Smooth muscle cell of the pulmonary artery (primary cell): ENCODE measurements around the gene PAXX. TPM values are rescaled to one million over a fixed set of nuclear protein-coding genes. Genes with fewer than 3 reads are reported as not detected.

Experiments used
- total RNA-seq: library from RNA; depleted of rRNA; stranded (reverse); fragments of >200 nt; gene quantifications from 2 replicates; pipeline ENCODE4 v1.2.3, GENCODE V29; 2014

PAXX gene, protein sequence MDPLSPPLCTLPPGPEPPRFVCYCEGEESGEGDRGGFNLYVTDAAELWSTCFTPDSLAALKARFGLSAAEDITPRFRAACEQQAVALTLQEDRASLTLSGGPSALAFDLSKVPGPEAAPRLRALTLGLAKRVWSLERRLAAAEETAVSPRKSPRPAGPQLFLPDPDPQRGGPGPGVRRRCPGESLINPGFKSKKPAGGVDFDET
- total RNA-seq = 8.0 and 11.2 TPM in 2 replicates

GRCh38 chr9:136991993-136992818 lies at the start of gene PAXX:
Gene PAXX (plus strand): TSS chr9:136992422. CDS start chr9:136992444, 22 bp downstream.

DNA sequence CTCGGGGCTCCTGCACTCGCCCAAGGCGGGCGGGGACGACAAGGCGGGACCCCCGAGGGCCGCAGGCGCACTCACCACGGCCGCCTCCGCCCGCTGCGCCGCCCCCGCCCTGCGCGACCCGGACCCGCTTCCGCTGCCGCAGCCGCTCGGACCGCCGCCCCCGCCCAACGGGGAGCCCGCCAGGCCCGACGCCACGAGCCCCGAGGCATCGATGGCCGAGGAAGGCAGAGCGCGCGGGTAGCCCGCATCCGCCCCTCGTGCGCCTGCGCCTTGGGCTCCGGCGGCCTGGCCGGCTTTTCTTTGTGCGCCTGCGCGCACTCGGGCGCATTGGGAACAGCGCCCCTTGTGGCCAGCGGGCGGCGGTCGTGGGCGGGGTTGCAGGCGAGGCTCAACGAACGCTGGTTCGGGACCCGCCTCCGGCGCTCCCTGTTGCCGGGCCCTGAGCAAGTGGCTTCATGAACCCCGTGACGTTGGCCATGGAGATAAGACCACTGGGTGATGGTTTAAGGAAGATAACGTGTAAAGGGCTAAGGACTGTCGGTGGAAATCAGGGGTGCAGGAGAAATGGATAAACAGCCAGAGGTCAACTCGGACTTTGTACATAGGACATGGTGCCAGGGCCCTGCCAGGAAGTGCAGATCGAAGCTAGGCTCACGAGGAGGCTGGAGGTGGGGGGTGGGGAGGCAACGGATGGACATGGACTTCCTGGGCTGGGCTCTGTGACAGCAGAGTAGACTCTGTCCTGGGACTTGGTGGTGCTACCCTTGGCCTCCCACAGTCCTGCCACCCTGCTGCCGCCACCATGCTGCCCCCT lies 47.5 kb upstream of the PAXX start, which contains the start of the genes C8G and FBXW5:
C8G (plus strand) TSS at position 725 of the 814 bp plus-strand sequence; CDS start at position 803, 78 bp downstream.
FBXW5 (minus strand) TSS at position 220 of the 814 bp plus-strand sequence. CDS start 655 bp downstream, outside the sequence.

GRCh38 chr9:136951541-136952320 lies 40.5 kb upstream of the PAXX start, which contains the start of gene LCN12:
Gene LCN12 (plus strand): TSS chr9:136952273. CDS start chr9:136952328, 55 bp downstream.

DNA sequence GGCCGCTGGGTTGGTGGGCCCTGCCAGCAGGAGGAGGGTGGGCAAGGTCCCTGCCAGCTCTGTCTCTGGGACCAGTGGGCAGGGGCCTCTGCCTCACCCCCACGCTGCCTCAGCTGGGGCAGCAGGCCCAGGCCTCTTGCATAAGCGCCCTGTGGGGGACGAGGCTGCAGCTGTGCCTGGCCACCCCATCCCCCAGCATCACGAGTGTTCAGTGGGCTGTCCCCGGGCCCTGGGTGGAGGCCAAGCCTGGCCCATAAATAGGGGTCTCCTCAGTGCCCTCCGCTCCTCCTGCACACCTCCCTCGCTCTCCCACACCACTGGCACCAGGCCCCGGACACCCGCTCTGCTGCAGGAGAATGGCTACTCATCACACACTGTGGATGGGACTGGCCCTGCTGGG lies 15.0 kb upstream of the PAXX start, which contains the start of gene PTGDS:
PTGDS (plus strand) TSS at position 282 of the 400 bp plus-strand sequence; CDS start at position 357, 75 bp downstream.

DNA sequence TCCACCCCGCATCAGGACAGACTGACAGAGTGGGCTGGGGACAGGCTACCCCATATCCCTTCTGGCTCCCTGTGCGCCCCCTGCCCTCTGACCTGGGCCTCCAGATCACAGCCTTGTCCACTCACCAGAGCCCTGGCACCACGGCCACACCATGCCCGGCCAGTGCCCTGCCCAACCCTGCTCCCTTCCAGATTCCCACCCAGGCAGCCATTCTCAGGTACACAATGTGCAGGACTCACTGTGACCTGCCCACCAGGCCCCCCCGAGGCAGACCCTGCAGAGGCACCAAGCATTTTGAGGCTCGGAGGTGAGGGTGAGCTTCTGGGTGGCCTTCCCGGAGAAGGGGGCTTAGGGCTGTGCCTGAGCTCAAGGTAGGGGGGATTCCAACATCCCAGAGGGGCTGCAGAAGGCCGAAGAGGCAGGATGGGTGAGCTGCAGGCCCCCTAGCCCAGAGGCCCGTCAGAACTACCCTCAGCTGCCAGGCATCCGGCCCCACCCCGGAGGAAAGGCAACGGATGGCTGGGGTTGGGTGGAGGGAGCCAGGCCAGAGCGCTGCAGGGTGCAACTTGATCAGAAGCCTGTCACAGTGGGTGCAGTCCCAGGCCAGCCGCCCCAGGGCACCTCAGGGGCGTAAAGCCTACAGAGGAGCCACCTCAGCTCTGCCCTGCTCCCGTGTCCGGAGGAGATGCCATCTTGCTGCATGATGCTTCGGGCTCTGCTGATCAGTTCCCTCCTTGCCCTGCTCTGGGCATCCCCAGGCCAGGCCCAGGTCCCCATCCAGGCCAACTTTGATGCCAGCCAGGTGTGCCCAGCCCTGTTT lies 9.8 kb upstream of the PAXX start, which contains the start of gene LCNL1:
LCNL1 (plus strand) TSS at position 762 of the 820 bp plus-strand sequence. CDS start 594 bp downstream, outside the sequence.

DNA sequence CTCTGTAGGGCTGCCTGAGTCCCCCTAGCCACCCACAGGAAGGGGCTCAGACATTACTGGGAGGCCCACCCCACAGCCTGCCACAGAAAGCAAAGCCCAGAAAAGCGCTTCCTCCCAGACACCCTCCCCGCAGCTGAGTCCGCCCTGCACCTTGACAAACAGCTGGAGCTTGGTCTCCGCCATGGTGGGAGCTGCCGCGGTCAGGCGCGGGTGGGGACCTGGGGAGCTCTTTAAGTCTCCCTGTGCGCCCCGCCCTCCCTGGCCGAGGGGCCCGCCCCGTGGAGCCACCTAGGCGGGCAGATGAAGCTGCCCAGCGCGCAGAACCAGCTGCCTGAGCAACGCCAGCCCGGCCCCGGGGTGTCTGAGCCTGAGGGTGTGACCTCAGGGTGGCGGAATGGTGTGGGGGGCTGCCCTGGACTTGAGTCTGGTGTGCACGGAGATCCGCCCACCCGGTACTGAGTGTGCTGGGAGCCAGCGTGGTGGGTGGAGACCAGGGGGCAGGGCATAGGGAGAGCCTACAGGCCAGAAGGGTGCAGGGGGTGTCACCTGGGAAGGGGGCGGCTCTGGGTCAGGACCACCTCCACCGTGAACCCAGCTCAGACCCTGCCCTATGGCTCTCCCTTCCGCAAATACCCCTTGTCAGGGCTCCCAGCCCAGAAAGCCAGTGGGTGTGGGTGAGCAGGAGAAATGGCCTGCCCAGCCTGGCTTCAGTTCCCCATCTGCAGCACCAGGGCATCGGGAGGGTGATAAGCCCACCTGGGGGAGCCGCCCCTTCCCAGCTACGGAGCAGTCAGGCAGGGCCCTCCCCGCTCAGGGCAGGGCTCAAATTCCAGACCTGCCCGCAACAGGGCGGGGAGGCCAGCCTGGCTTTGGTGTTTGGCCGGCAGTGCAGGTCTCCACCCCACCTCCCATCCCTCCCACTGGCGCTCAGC lies 4.4 kb downstream of the PAXX start, which contains the start of gene CLIC3:
CLIC3 (minus strand) TSS at position 208 of the 932 bp plus-strand sequence; CDS start at position 183, 25 bp downstream.

DNA sequence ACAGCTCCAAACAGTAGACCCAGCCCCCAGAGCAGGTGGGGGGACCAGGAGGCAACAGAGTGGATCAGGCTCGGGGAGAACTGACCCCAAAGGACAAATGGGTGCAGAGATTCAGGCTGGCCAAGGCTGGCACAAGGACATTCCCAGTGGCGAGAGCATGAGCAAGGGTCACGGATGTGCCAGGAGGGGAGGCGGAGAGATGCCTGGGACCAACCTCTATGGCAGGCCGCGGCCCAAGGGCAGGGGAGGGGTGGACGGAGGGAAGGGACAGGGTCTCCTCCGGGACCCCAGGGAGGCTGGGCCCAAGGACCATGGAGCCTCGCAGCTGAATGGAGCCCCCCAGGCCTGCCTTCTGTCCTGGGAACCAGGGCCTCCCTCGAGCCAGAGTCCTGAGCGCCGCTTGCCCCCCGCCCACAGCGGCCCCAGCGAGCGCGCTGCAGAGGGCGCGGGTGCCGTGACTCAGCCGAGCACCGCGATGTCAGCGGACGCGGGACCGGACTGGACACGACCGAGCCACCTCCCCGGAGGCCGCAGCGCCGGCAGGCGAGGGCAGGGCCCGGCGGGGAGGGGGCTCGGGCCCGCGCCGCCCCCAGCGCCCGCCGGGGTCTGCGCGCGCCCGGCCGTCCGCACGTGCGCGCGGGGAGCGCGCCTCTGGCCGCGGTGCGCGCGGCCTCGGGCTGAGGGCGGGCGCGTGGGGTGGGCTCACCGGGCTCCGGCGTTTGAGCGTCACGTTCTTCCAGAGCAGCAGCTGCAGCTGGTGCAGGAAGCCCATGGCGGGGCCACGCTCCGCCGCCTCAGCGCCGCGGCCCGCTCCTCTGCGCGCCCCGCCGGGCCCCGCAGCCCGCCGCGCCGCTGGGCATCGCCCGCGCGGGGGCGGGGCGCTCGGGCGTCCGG lies 35.4 kb downstream of the PAXX start, which contains the start of gene ABCA2:
ABCA2 (minus strand) TSS at position 869 of the 894 bp plus-strand sequence; CDS start at position 772, 97 bp downstream.

DNA sequence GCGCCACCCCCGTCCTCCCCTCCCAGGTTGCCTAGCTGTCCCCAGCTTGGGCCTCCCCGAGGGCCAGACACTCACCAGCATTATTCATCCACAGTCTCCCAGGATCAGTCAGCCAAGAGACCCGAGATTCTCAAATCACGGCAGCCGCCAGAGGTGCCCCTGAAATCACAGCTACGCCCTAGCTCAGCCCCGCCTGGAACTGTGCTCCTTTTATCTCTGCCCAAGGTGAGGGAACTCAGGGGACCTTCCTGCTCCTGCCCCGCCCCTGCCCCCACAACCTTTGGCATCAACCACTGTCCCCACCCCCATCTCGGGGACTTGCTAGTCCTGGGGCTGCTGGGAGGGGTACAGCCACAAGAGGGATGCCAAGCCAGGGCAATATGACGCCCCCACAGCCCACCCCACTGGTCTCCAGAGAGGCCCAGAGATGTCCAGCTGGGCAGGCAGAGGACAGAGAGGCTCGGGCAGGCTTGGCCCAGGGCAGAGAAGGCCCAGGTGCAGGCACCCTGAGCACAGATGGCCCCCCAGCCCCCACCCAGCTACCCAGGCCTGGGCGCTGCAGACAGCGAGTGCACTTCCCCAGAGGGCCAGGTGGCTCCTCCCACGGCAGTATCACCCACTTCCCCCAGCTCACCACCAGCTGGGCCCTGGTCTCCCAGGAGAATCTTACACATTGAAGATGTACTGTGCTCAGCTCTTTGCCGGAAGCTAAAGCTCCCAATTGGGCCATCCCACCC lies 39.9 kb downstream of the PAXX start, which contains the start of gene FUT7:
FUT7 (minus strand) TSS at position 185 of the 737 bp plus-strand sequence; CDS start at position 88, 97 bp downstream.

Other genes with a start within 250 kb of the PAXX start
- 0.33 TPM in 1 of 2 replicates, not detected in the other for gene LCN10, start 249.5 kb upstream of the PAXX start, total RNA-seq
- gene LCN6, start 243.9 kb upstream of the PAXX start, total RNA-seq = not detected in 2 replicates
- not detected in 2 replicates for gene LCN8, start 234.2 kb upstream of the PAXX start, total RNA-seq
- gene LCN15, start 227.9 kb upstream of the PAXX start, total RNA-seq = not detected in 2 replicates
- gene TMEM141, start 201.1 kb upstream of the PAXX start, total RNA-seq = 38.7 and 42.2 TPM in 2 replicates
- gene CCDC183, start 196.1 kb upstream of the PAXX start, total RNA-seq = 0.52 and 0.89 TPM in 2 replicates
- gene RABL6, start 184.5 kb upstream of the PAXX start, total RNA-seq = 49.9 and 65.1 TPM in 2 replicates
- gene AJM1, start 149.9 kb upstream of the PAXX start, total RNA-seq = 3.6 and 4.0 TPM in 2 replicates
- gene PHPT1, start 143.0 kb upstream of the PAXX start, total RNA-seq = 138 and 150 TPM in 2 replicates
- gene MAMDC4, start 140.1 kb upstream of the PAXX start, total RNA-seq = 4.6 and 6.5 TPM in 2 replicates
- gene EDF1, start 126.1 kb upstream of the PAXX start, total RNA-seq = 170 and 198 TPM in 2 replicates
- gene TRAF2, start 105.9 kb upstream of the PAXX start, total RNA-seq = 14.4 and 18.5 TPM in 2 replicates
- gene FBXW5, start 47.7 kb upstream of the PAXX start, total RNA-seq = 164 and 216 TPM in 2 replicates
- 0.72 and 0.79 TPM in 2 replicates for gene C8G, start 47.2 kb upstream of the PAXX start, total RNA-seq
- 0.20 TPM in 1 of 2 replicates, not detected in the other for gene LCN12, start 40.1 kb upstream of the PAXX start, total RNA-seq
- gene PTGDS, start 14.9 kb upstream of the PAXX start, total RNA-seq = 11.1 and 66.1 TPM in 2 replicates
- 0.50 and 1.1 TPM in 2 replicates for gene LCNL1, start 9.4 kb upstream of the PAXX start, total RNA-seq
- gene CLIC3, start 4.1 kb downstream of the PAXX start, total RNA-seq = 2.0 and 2.9 TPM in 2 replicates
- gene ABCA2, start 35.8 kb downstream of the PAXX start, total RNA-seq = 81.1 and 129 TPM in 2 replicates
- gene FUT7, start 39.7 kb downstream of the PAXX start, total RNA-seq = not detected in 2 replicates
- gene NPDC1, start 53.8 kb downstream of the PAXX start, total RNA-seq = 21.6 and 66.1 TPM in 2 replicates
- not detected in 2 replicates for gene ENTPD2, start 61.6 kb downstream of the PAXX start, total RNA-seq
- 2.7 and 3.7 TPM in 2 replicates for gene SAPCD2, start 78.1 kb downstream of the PAXX start, total RNA-seq
- 20.3 and 38.3 TPM in 2 replicates for gene UAP1L1, start 85.1 kb downstream of the PAXX start, total RNA-seq
- 153 and 203 TPM in 2 replicates for gene MAN1B1, start 94.6 kb downstream of the PAXX start, total RNA-seq
- gene DPP7, start 122.3 kb downstream of the PAXX start, total RNA-seq = 82.9 and 145 TPM in 2 replicates
- gene GRIN1, start 146.7 kb downstream of the PAXX start, total RNA-seq = 0.10 TPM in 1 of 2 replicates, not detected in the other
- gene LRRC26, start 177.6 kb downstream of the PAXX start, total RNA-seq = not detected in 2 replicates
- gene TMEM210, start 179.6 kb downstream of the PAXX start, total RNA-seq = not detected in 2 replicates
- gene ANAPC2, start 196.1 kb downstream of the PAXX start, total RNA-seq = 24.6 and 33.7 TPM in 2 replicates
- gene SSNA1, start 196.3 kb downstream of the PAXX start, total RNA-seq = 42.6 and 53.3 TPM in 2 replicates
- 6.1 and 9.5 TPM in 2 replicates for gene TPRN, start 208.3 kb downstream of the PAXX start, total RNA-seq
- 36.8 and 39.2 TPM in 2 replicates for gene TMEM203, start 213.2 kb downstream of the PAXX start, total RNA-seq
- gene NDOR1, start 213.3 kb downstream of the PAXX start, total RNA-seq = 4.5 and 6.3 TPM in 2 replicates
- 1.2 and 2.8 TPM in 2 replicates for gene RNF208, start 229.8 kb downstream of the PAXX start, total RNA-seq
- 0.33 and 0.66 TPM in 2 replicates for gene CYSRT1, start 232.8 kb downstream of the PAXX start, total RNA-seq
- gene RNF224, start 235.1 kb downstream of the PAXX start, total RNA-seq = 0.07 TPM in 1 of 2 replicates, not detected in the other
- not detected in 2 replicates for gene SLC34A3, start 238.5 kb downstream of the PAXX start, total RNA-seq
- gene TUBB4B, start 248.9 kb downstream of the PAXX start, total RNA-seq = 145 and 163 TPM in 2 replicates